DOHH2 (cell line): ENCODE measurements around the gene SDF2.
"Not testable (repeated sequence)": the region's sequence is repeated elsewhere in the genome, so short reads cannot be mapped to it uniquely, and the experiment has no call there.

Experiments used
- H3F3A ChIP-seq: fragments of 200-600 bp; sonication (generic), shearing (Covaris generic); 2 replicates; pipeline ENCODE4 v1.6.0; 2016; ENCODE audit warnings: antibody characterized with exemption, mild to moderate bottlenecking; ENCODE audit not compliant: control insufficient read depth, insufficient read depth
- H3K27ac ChIP-seq: fragments of 200-600 bp; sonication (generic); 2 replicates; pipeline ENCODE4 v1.5.1; 2014; ENCODE audit warnings: low read depth, mild to moderate bottlenecking, low read length, moderate library complexity
- H3K27me3 ChIP-seq: fragments of 200-600 bp; sonication (generic); 2 replicates; pipeline ENCODE4 v1.6.1; 2014; ENCODE audit warnings: mild to moderate bottlenecking, low read length, mixed read lengths; ENCODE audit not compliant: control insufficient read depth
- H3K36me3 ChIP-seq: fragments of 200-600 bp; sonication (generic); 2 replicates; pipeline ENCODE4 v1.6.1; 2014; ENCODE audit warnings: mild to moderate bottlenecking, low read length, moderate library complexity, mixed read lengths; ENCODE audit not compliant: control insufficient read depth
- H3K4me1 ChIP-seq: fragments of 200-600 bp; sonication (generic); 2 replicates; pipeline ENCODE4 v1.6.1; 2014; ENCODE audit warnings: mild to moderate bottlenecking, low read length, mixed read lengths; ENCODE audit not compliant: control insufficient read depth
- H3K4me2 ChIP-seq: fragments of 200-600 bp; sonication (generic); 2 replicates; pipeline ENCODE4 v1.6.0; 2014; ENCODE audit warnings: mild to moderate bottlenecking, low read length, moderate library complexity
- H3K4me3 ChIP-seq: fragments of 200-600 bp; sonication (generic); 2 replicates; pipeline ENCODE4 v1.5.1; 2014; ENCODE audit warnings: mild to moderate bottlenecking, low read length, mixed read lengths
- H3K79me2 ChIP-seq: fragments of 200-600 bp; sonication (generic); 2 replicates; pipeline ENCODE4 v1.6.1; 2014; ENCODE audit warnings: mild to moderate bottlenecking, low read length, mixed read lengths; ENCODE audit not compliant: control insufficient read depth
- H3K9me2 ChIP-seq: fragments of 200-600 bp; sonication (generic); replicated peaks from 2 replicates; pipeline ENCODE4 v1.6.1; 2014; ENCODE audit warnings: mild to moderate bottlenecking, low read length, mixed read lengths; ENCODE audit not compliant: control insufficient read depth
- H3K9me3 ChIP-seq: fragments of 200-600 bp; sonication (generic); 2 replicates; pipeline ENCODE4 v1.6.1; 2014; ENCODE audit warnings: antibody characterized with exemption, low read length, mixed read lengths; ENCODE audit not compliant: control insufficient read depth, insufficient read depth
- H4K20me1 ChIP-seq: fragments of 200-600 bp; sonication (generic); 2 replicates; pipeline ENCODE4 v1.6.0; 2014; ENCODE audit warnings: low read depth, mild to moderate bottlenecking, antibody characterized with exemption, low read length, moderate library complexity; ENCODE audit not compliant: control insufficient read depth, insufficient read depth
- EZH2phosphoT487 ChIP-seq: fragments of 200-600 bp; sonication (generic); IDR thresholded peaks from 2 replicates; pipeline ENCODE4 v1.6.1; 2017; ENCODE audit warnings: borderline replicate concordance, mild to moderate bottlenecking, antibody characterized with exemption, low read length, moderate library complexity, mixed read lengths
- TF ChIP-seq, protein P1 (sequence below): fragments of 200-600 bp; sonication (generic); IDR thresholded peaks from one replicate; pipeline ENCODE4 v1.5.1; 2014; ENCODE audit warnings: antibody characterized with exemption, mild to moderate bottlenecking, low read depth, low read length; ENCODE audit not compliant: poor library complexity, severe bottlenecking

SDF2 gene

DNA sequence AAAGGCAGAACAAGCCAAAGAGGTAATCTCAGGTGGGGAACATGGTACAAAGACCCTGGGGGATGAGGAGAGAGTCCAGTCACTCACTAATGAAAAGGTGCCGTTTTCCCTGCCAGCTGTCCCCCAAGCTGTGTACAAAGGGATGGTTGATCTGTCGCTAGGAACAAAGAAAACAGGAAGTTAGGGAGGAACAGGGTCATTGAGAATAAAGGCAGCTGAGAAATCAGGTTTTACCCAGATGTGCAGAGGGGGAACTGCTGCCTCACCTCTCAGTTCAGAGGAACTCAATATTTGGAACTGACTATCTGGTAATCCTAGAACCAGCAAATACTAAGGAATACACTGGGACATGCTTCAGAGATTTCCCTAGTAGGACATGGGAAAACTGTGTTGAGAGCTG, 49.2 kb downstream of the SDF2 start:
- Histone ChIP-seq H3K4me3 (no peak overlapping the region), H3K9me2 (no peaks in the 10 kb centered on the region), H3K79me2 (no peaks in the 10 kb centered on the region), H3K36me3 (peaks cover 83% of the 10 kb centered on the region), H3K27ac (no peak overlapping the region), H3K27me3 (no peaks in the 10 kb centered on the region), H3K4me1 (peaks cover 5% of the 10 kb centered on the region; the same call in 1 of the 2 replicates), H3F3A (peaks cover 5% of the 10 kb centered on the region; the same call in 1 of the 2 replicates), H4K20me1 (peaks cover 6% of the 10 kb centered on the region; the same call in 1 of the 2 replicates), H3K4me2 (no peak overlapping the region), H3K9me3 (no peaks in the 10 kb centered on the region)
- TF ChIP-seq EZH2phosphoT487: no peak
- TF ChIP-seq, protein P1, sequence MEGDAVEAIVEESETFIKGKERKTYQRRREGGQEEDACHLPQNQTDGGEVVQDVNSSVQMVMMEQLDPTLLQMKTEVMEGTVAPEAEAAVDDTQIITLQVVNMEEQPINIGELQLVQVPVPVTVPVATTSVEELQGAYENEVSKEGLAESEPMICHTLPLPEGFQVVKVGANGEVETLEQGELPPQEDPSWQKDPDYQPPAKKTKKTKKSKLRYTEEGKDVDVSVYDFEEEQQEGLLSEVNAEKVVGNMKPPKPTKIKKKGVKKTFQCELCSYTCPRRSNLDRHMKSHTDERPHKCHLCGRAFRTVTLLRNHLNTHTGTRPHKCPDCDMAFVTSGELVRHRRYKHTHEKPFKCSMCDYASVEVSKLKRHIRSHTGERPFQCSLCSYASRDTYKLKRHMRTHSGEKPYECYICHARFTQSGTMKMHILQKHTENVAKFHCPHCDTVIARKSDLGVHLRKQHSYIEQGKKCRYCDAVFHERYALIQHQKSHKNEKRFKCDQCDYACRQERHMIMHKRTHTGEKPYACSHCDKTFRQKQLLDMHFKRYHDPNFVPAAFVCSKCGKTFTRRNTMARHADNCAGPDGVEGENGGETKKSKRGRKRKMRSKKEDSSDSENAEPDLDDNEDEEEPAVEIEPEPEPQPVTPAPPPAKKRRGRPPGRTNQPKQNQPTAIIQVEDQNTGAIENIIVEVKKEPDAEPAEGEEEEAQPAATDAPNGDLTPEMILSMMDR: no peak

DNA sequence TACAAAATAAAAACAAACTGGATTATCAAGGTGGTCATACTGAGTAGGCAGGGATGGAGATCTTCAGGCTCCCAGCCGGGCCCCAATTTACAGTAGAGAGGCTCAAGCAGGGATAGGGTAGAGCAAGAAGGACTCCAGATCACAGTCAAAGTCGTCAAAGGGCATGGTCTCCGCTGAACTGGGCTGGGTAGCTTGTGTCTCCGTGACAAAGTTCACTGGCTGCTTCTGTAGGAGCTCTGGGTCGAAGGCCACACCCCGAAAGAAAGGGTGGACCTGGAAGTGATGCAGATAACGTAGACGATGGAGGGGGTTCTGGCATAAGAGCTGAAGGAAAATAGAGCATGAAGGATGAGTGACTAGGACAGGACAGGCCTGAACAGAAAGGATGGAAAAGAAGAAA, 51.3 kb downstream of the SDF2 start:
- H3K4me3 ChIP-seq: no peak overlapping the region
- H3K27ac ChIP-seq: no peak overlapping the region
- H3K27me3 ChIP-seq: no peaks in the 10 kb centered on the region
- peaks cover 5% of the 10 kb centered on the region; the same call in 1 of the 2 replicates for H3K4me1 ChIP-seq
- H3K4me2 ChIP-seq: no peak overlapping the region
- H3K79me2 ChIP-seq: no peaks in the 10 kb centered on the region
- H3K9me2 ChIP-seq: no peaks in the 10 kb centered on the region
- peaks cover 71% of the 10 kb centered on the region for H3K36me3 ChIP-seq
- TF ChIP-seq EZH2phosphoT487: no peak
- TF ChIP-seq, protein P1: no peak
- no peaks in the 10 kb centered on the region for H3K9me3 ChIP-seq
- peaks cover 6% of the 10 kb centered on the region; the same call in 1 of the 2 replicates for H4K20me1 ChIP-seq
- peaks cover 2% of the 10 kb centered on the region; the same call in 1 of the 2 replicates for H3F3A ChIP-seq

DNA sequence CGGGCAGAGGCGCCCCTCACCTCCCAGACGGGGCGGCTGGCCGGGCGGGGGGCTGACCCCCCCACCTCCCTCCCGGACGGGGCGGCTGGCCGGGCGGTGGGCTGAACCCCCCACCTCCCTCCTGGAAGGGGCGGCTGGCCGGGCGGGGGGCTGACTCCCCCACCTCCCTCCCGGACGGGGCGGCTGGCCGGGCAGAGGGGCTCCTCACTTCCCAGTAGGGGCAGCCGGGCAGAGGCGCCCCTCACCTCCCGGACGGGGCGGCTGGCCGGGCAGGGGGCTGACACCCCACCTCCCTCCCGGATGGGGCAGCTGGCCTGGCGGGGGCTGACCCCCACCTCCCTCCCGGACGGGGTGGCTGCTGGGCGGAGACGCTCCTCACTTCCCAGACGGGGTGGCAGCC, 57.7 kb downstream of the SDF2 start:
- H3K4me3 ChIP-seq, H3K27me3 ChIP-seq, H3K9me2 ChIP-seq, H4K20me1 ChIP-seq, H3K79me2 ChIP-seq, H3K9me3 ChIP-seq, H3K4me2 ChIP-seq, H3K27ac ChIP-seq: not testable (repeated sequence)
- peaks cover 15% of the 10 kb centered on the region for H3F3A ChIP-seq
- H3K36me3 ChIP-seq: peaks cover 17% of the 10 kb centered on the region
- H3K4me1 ChIP-seq: peaks cover 14% of the 10 kb centered on the region

DNA sequence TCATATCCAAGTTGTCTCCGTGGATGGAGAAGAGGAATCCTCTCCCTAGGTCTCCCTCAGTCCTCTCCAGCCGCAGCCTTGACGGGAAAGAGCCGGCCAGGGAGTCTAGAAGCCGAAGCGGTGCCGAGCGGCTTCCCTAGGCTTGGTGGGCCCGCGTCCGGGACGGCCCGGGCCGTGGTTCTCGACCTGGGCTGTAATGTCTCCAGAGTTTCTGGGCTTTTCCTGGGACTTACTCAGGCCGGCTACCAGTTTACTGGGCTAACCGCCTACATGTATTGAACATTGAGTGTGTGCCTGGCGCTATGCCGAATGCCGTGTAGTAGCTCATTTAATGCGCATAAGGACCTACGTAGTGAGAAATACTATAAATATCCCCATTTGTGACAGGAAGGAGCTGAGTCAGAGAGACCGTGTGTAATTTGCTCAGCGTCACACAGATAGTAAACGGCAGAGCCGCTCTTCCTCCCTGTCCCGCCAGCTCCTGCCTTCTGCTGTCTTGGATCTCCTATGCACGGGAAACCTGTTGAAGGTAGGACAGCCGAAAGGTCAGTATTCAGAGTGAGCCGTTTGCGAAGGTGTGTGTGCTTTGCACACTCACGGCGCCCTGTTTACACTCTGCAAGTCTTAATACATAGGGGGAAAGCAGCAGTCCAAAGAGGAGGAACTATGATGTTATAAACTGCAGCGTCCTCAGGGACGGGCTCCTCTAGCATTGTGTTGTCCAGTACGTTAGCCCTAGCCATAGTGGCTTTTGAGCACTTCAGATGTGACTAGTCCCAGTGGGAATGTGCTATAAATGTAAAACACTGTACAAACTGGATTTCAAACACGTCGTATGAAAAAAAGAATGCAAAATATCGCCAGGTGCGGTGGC, 62.2 kb downstream of the SDF2 start:
- H3K36me3 ChIP-seq: peaks cover 29% of the 10 kb centered on the region
- H3K9me3 ChIP-seq: no peaks in the 10 kb centered on the region
- no peak for TF ChIP-seq EZH2phosphoT487
- TF ChIP-seq, protein P1: no peak
- no peaks in the 10 kb centered on the region for H3K27me3 ChIP-seq
- H3K79me2 ChIP-seq: peaks cover 38% of the 10 kb centered on the region
- peak overlapping the region; percentile 89 for H3K4me2 ChIP-seq
- H3K4me3 ChIP-seq: peak overlapping the region; percentile 100
- H3F3A ChIP-seq: peaks cover 15% of the 10 kb centered on the region
- H3K4me1 ChIP-seq: peaks cover 24% of the 10 kb centered on the region
- peak overlapping the region; percentile 78 for H3K27ac ChIP-seq
- no peaks in the 10 kb centered on the region for H4K20me1 ChIP-seq
- no peaks in the 10 kb centered on the region for H3K9me2 ChIP-seq
